ENCODE measurements around the gene EDNRA. TPM values are rescaled to one million over a fixed set of nuclear protein-coding genes. Genes with fewer than 3 reads are reported as not detected.

EDNRA gene
- total RNA-seq, 1 donor from 2014 or later, result 41.5 TPM

- Histone ChIP-seq H3K36me3 (no peaks in the 10 kb centered on the region), H3K9me3 (no peaks in the 10 kb centered on the region), H3K27ac (no peak overlapping the region), H3K4me1 (no peaks in the 10 kb centered on the region), H3K27me3 (no peaks in the 10 kb centered on the region), H3K4me3 (no peak overlapping the region)
- TF ChIP-seq POLR2A (IDR thresholded peaks at IDR 0.05) (no peak), CTCF (IDR thresholded peaks at IDR 0.05) (no peak), POLR2AphosphoS5 (IDR thresholded peaks at IDR 0.05; ENCODE audit: insufficient read depth in 1 of 2, low read depth in 1 of 2) (no peak)
- no peak for DNase-seq (ENCODE audit: extremely low spot score in 2 of 2)
- intact Hi-C loops (cut with DNase I), result no loop called here
These were observed 79.7 kb downstream of the EDNRA start for GRCh38 chr4:147560625-147561024.

GRCh38 chr4:147566762-147567161 is 85.9 kb downstream of the EDNRA start:
- no peak for DNase-seq (ENCODE audit: extremely low spot score in 2 of 2)
- no peaks in the 10 kb centered on the region for H3K27me3 ChIP-seq
- TF ChIP-seq POLR2A (IDR thresholded peaks at IDR 0.05) (no peak), POLR2AphosphoS5 (IDR thresholded peaks at IDR 0.05; ENCODE audit: insufficient read depth in 1 of 2, low read depth in 1 of 2) (no peak), CTCF (IDR thresholded peaks at IDR 0.05) (no peak)
- intact Hi-C loops (cut with DNase I), result no loop called here
- no peak overlapping the region for H3K4me3 ChIP-seq
- peaks cover 15% of the 10 kb centered on the region for H3K4me1 ChIP-seq
- no peaks in the 10 kb centered on the region for H3K9me3 ChIP-seq
- no peaks in the 10 kb centered on the region for H3K36me3 ChIP-seq
- no peak overlapping the region for H3K27ac ChIP-seq

- Histone ChIP-seq H3K36me3 (no peaks in the 10 kb centered on the region), H3K27me3 (no peaks in the 10 kb centered on the region), H3K4me1 (peaks cover 15% of the 10 kb centered on the region), H3K4me3 (no peak overlapping the region), H3K9me3 (no peaks in the 10 kb centered on the region), H3K27ac (no peak overlapping the region)
- no peak for DNase-seq (ENCODE audit: extremely low spot score in 2 of 2)
- TF ChIP-seq POLR2AphosphoS5 (IDR thresholded peaks at IDR 0.05; ENCODE audit: insufficient read depth in 1 of 2, low read depth in 1 of 2) (no peak), CTCF (IDR thresholded peaks at IDR 0.05) (no peak), POLR2A (IDR thresholded peaks at IDR 0.05) (no peak)
- intact Hi-C loops (cut with DNase I), result no loop called here
These were observed 86.4 kb downstream of the EDNRA start for GRCh38 chr4:147567276-147567675.

- no peak for DNase-seq (ENCODE audit: extremely low spot score in 2 of 2)
- Histone ChIP-seq H3K27ac (peak overlapping the region; percentile 62), H3K4me3 (no peak overlapping the region), H3K9me3 (no peaks in the 10 kb centered on the region), H3K27me3 (no peaks in the 10 kb centered on the region), H3K4me1 (peaks cover 15% of the 10 kb centered on the region), H3K36me3 (no peaks in the 10 kb centered on the region)
- no peak for TF ChIP-seq POLR2AphosphoS5 (IDR thresholded peaks at IDR 0.05; ENCODE audit: insufficient read depth in 1 of 2, low read depth in 1 of 2)
- no peak for TF ChIP-seq CTCF (IDR thresholded peaks at IDR 0.05)
- intact Hi-C loops (cut with DNase I), result no loop called here
These were observed 89.7 kb downstream of the EDNRA start for GRCh38 chr4:147570616-147571015.

GRCh38 chr4:147571036-147571770 is 90.3 kb downstream of the EDNRA start:
- no peaks in the 10 kb centered on the region for H3K36me3 ChIP-seq
- H3K4me3 ChIP-seq, result no peak overlapping the region
- H3K27me3 ChIP-seq, result no peaks in the 10 kb centered on the region
- intact Hi-C loops (cut with DNase I), result no loop called here
- peaks cover 15% of the 10 kb centered on the region for H3K4me1 ChIP-seq
- TF ChIP-seq POLR2A (IDR thresholded peaks at IDR 0.05) (no peak), POLR2AphosphoS5 (IDR thresholded peaks at IDR 0.05; ENCODE audit: insufficient read depth in 1 of 2, low read depth in 1 of 2) (no peak), CTCF (IDR thresholded peaks at IDR 0.05) (no peak)
- no peak for DNase-seq (ENCODE audit: extremely low spot score in 2 of 2)
- H3K9me3 ChIP-seq, result no peaks in the 10 kb centered on the region
- peak overlapping the region; percentile 62 for H3K27ac ChIP-seq
